ENCODE results near the gene UQCR10. TPM values are rescaled to one million over a fixed set of nuclear protein-coding genes. Genes with fewer than 3 reads are reported as not detected.
"Not testable (repeated sequence)": the region's sequence is repeated elsewhere in the genome, so short reads cannot be mapped to it uniquely, and the experiment has no call there.

UQCR10 gene
- total and polyA plus RNA-seq, 3 donors from 2014 or later: 91.3 to 211 (median 122) TPM

GRCh38 chr22:29751669-29752068 lies 15.5 kb upstream of the UQCR10 start:
- WGBS, 2 donors: 78 to 95% methylated on average over 2 of the region's 2 CpGs
- H3K9me3 ChIP-seq: no peaks in the 10 kb centered on the region

DNA sequence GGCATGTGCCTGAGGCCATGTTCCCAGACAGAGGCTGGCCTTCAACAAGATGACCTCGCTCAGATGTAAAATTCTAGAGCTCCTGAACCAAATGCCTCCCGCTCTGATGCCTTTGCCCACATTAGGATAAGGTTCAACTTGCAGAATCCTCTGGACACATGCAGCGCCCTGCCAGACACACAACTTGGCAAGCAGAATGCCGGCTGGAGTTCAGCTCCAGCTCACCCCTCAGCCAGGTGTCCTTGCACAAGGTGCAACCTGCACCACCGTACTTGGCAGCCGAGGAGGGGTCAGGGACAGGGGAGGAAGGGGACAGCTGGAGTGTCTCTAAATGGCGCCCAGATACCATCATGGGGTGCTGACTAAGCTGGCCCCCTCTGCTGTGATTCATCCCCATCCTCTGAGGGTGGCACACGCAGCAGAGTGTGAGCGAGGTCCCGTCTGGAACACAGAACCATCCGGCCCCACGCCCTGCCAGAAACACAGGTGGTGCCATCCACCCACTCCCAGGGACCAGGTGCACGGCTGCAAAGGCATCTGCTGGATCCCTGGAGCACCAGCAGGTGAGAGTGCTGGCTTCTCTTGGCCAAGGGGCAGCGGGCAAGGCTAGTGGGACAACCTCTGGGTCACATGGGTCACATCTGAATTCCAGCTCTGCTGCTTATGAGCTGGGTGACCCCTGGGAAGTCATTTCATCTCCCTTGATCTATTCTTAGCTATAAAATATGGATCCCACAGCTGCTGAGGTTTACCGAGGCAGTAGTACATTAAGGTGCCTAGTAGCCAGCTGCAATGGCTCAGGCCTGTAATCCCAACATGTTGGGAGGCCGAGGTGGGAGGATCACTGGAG lies 13.1 kb upstream of the UQCR10 start:
- Histone ChIP-seq H3K4me3 (no peak overlapping the region), H3K36me3 (ENCODE audit: low read depth, missing control alignments) (no peaks in the 10 kb centered on the region), H3K4me1 (peaks cover 6% of the 10 kb centered on the region), H3K27ac (no peak overlapping the region), H3K27me3 (no peaks in the 10 kb centered on the region), H3K9me3 (no peaks in the 10 kb centered on the region)
- intact Hi-C loops (cut with DNase I; ENCODE audit: low total_unique reads): no loop called here
- TF ChIP-seq POLR2A (IDR thresholded peaks at IDR 0.05) (no peak), CTCF (IDR thresholded peaks at IDR 0.05) (no peak)
- no peak for DNase-seq
- 80 to 88% methylated on average over 7 to 14 of the region's 16 CpGs for WGBS, 2 donors

More at GRCh38 chr22:29751669-29752068, 15.5 kb upstream of the UQCR10 start:
- intact Hi-C loops (cut with DNase I; ENCODE audit: low total_unique reads): no loop called here
- no peak for TF ChIP-seq CTCF (IDR thresholded peaks at IDR 0.05)
- no peak for TF ChIP-seq POLR2A (IDR thresholded peaks at IDR 0.05)
- Histone ChIP-seq H3K27ac (no peak overlapping the region), H3K4me3 (no peak overlapping the region), H3K36me3 (ENCODE audit: low read depth, missing control alignments) (no peaks in the 10 kb centered on the region), H3K27me3 (no peaks in the 10 kb centered on the region), H3K4me1 (no peaks in the 10 kb centered on the region)
- no peak for DNase-seq

- 78 to 82% methylated on average over 11 of the region's 11 CpGs for WGBS, 2 donors
- H3K4me3 ChIP-seq: not testable (repeated sequence)
Observed at GRCh38 chr22:29754658-29755395, 12.3 kb upstream of the UQCR10 start.

DNA sequence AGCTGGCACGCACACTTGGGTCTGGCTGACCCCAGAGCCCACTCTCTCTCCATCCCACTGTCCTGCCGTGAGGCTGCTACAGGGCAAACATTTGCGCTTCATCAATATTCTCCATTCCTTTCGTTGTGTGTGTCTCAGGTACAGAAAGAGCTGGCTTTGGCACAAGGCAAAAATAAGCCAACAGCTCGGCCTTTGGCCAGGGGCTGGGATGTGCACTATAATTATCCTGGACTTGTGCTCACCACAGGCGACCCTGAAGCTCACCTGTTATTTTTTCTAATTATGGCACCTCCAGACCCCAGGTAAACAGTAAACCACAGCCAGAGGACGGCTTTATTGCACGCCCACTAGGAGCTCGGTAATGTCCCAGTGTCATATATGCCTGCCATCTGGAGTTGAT lies 11.3 kb upstream of the UQCR10 start:
- intact Hi-C loops (cut with DNase I; ENCODE audit: low total_unique reads): no loop called here
- no peak overlapping the region for H3K4me3 ChIP-seq
- WGBS, 2 donors: 94 to 95% methylated on average over 9 of the region's 9 CpGs
- H3K27ac ChIP-seq: no peak overlapping the region
- peaks cover 8% of the 10 kb centered on the region for H3K4me1 ChIP-seq
- TF ChIP-seq CTCF (IDR thresholded peaks at IDR 0.05) (no peak), POLR2A (IDR thresholded peaks at IDR 0.05) (no peak)
- DNase-seq: no peak
- no peaks in the 10 kb centered on the region for H3K36me3 ChIP-seq (ENCODE audit: low read depth, missing control alignments)
- H3K9me3 ChIP-seq: no peaks in the 10 kb centered on the region
- no peaks in the 10 kb centered on the region for H3K27me3 ChIP-seq

More at GRCh38 chr22:29754658-29755395, 12.3 kb upstream of the UQCR10 start:
- H3K9me3 ChIP-seq; H3K36me3 ChIP-seq (ENCODE audit: low read depth, missing control alignments); intact Hi-C loops (cut with DNase I; ENCODE audit: low total_unique reads); H3K4me1 ChIP-seq; H3K27ac ChIP-seq; H3K27me3 ChIP-seq; DNase-seq: not testable (repeated sequence)

DNA sequence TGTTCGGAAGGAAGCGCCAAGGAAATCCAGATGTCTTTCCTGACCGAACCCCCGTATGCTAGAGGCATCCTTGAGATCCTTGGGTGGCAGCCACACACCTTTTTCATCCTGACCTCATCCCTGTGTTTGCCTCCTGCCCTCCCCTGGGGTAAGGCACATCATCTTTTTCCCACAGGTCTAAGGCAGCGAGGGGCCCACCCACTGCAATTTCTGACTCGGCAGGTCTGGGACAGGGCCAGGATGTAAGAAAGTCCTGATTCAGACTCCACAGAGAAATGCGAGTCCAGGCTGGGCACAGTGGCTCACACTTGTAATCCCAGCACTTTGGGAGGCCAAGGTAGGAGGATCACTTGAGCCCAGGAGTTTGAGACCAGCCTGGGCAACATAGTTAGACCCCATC lies 10.8 kb upstream of the UQCR10 start:
- no peaks in the 10 kb centered on the region for H3K9me3 ChIP-seq
- H3K36me3 ChIP-seq (ENCODE audit: low read depth, missing control alignments): no peaks in the 10 kb centered on the region
- no peak for TF ChIP-seq POLR2A (IDR thresholded peaks at IDR 0.05)
- TF ChIP-seq CTCF (IDR thresholded peaks at IDR 0.05): no peak
- no peaks in the 10 kb centered on the region for H3K27me3 ChIP-seq
- intact Hi-C loops (cut with DNase I; ENCODE audit: low total_unique reads): no loop called here
- no peak for DNase-seq
- 88 to 90% methylated on average over 3 to 7 of the region's 7 CpGs for WGBS, 2 donors
- H3K27ac ChIP-seq: no peak overlapping the region
- H3K4me1 ChIP-seq: peaks cover 8% of the 10 kb centered on the region
- no peak overlapping the region for H3K4me3 ChIP-seq

All from testis (tissue), 3 donors.